A549 (cell line): ENCODE data around the gene RAP1GAP2. TPM values are rescaled to one million over a fixed set of nuclear protein-coding genes. Genes with fewer than 3 reads are reported as not detected.

Experiments
- ATAC-seq, 2 experiments: fragments of 200-7000 bp in 1 of 2; fragments of >200 bp in 1 of 2; cut with Nextera tagmentation in 1 of 2; cut with Tn5 transposase in 1 of 2; 3 replicates each; pipeline versions ENCODE4 v1.8.0 to v1.9.1; 2018 to 2020; ENCODE audit warnings: mild to moderate bottlenecking in 1 of 2, moderate library complexity in 1 of 2
- CTCF ChIA-PET: fragments of 300-600 bp; sonication (Branson Sonifier 250); formaldehyde crosslinking; extraction: SDS; loops from one replicate; lab custom pipeline; 2021; ENCODE audit warnings: antibody characterized with exemption, inconsistent platforms; lab: Yijun Ruan, JAX
- POLR2A ChIA-PET: fragments of 350-600 bp; formaldehyde crosslinking; extraction: SDS; loops from one replicate; lab custom pipeline; 2021; ENCODE audit warnings: antibody characterized with exemption, inconsistent platforms; lab: Yijun Ruan, JAX
- DNase-seq, 2 experiments: peaks; one replicate each; pipeline versions ENCODE4 v3.0.0 to v3.0.0-alpha.2; 2011 to 2016; ENCODE audit warnings: low read depth in 1 of 2, low spot score in 1 of 2
- FAIRE-seq: peaks from 2 replicates; lab custom pipeline; 2011; peaks lifted over from hg19 to GRCh38; lab: Jason Lieb, UNC
- H3K27ac ChIP-seq, 2 experiments: fragments of >200 bp; sonication (Bioruptor Twin); formaldehyde crosslinking; 3 replicates each; pipeline ENCODE4 v1.5.1; 2016 to 2017
- H3K4me1 ChIP-seq: fragments of >200 bp; sonication (Bioruptor Twin); formaldehyde crosslinking; 3 replicates; pipeline ENCODE4 v1.6.1; 2016
- H3K4me2 ChIP-seq: fragments of >200 bp; sonication (Bioruptor Twin); formaldehyde crosslinking; 3 replicates; pipeline ENCODE4 v1.6.1; 2016
- H3K4me3 ChIP-seq: fragments of >200 bp; sonication (Bioruptor Twin); formaldehyde crosslinking; 3 replicates; pipeline ENCODE4 v1.5.1; 2016
- H3K9me3 ChIP-seq: fragments of >200 bp; sonication (Bioruptor Twin); formaldehyde crosslinking; 3 replicates; pipeline ENCODE4 v1.6.1; 2016
- CBX2 ChIP-seq: fragments of 200-600 bp; sonication (generic); IDR thresholded peaks from 2 replicates; pipeline ENCODE4 v1.6.1; 2016; ENCODE audit warnings: low read depth, mild to moderate bottlenecking, borderline replicate concordance
- CEBPB ChIP-seq, 2 experiments: fragments of >200 bp in 1 of 2; sonication (Bioruptor Twin) in 1 of 2; formaldehyde crosslinking in 1 of 2; IDR thresholded peaks; 2 replicates each; pipeline ENCODE4 v1.6.1; 2012 to 2016
- EHF ChIP-seq: fragments of 250-450 bp; sonication (Bioruptor Pico); IDR thresholded peaks from 2 replicates; pipeline ENCODE4 v1.5.0; 2020; ENCODE audit warnings: mild to moderate bottlenecking
- ESRRA ChIP-seq: fragments of 150-350 bp; IDR thresholded peaks from 2 replicates; pipeline ENCODE4 v1.6.1; 2014; ENCODE audit warnings: mild to moderate bottlenecking, low read length, borderline replicate concordance
- FOSL2 ChIP-seq, 2 experiments: fragments of 450-650 bp in 1 of 2; fragments of >200 bp in 1 of 2; sonication (Bioruptor Twin) in 1 of 2; formaldehyde crosslinking; IDR thresholded peaks; 2 replicates each; pipeline versions ENCODE4 v1.5.0 to v1.6.1; 2016 to 2020; ENCODE audit warnings: mild to moderate bottlenecking in 1 of 2, moderate library complexity in 1 of 2
- FOXS1 ChIP-seq: fragments of 250-450 bp; sonication (Bioruptor Pico); IDR thresholded peaks from 2 replicates; pipeline ENCODE4 v1.5.0; 2020; ENCODE audit warnings: mild to moderate bottlenecking, moderate library complexity
- HEYL ChIP-seq: fragments of 250-450 bp; sonication (Bioruptor Pico); IDR thresholded peaks from 2 replicates; pipeline ENCODE4 v1.8.0; 2021; ENCODE audit warnings: mild to moderate bottlenecking, moderate library complexity
- HOXA7 ChIP-seq: fragments of 250-450 bp; sonication (Bioruptor Pico); IDR thresholded peaks from 2 replicates; pipeline ENCODE4 v1.5.0; 2020; ENCODE audit warnings: mild to moderate bottlenecking, moderate library complexity
- HOXB5 ChIP-seq: fragments of 250-450 bp; sonication (Bioruptor Pico); IDR thresholded peaks from 2 replicates; pipeline ENCODE4 v1.5.0; 2020; ENCODE audit warnings: mild to moderate bottlenecking, moderate library complexity
- MAZ ChIP-seq: fragments of 150-350 bp; IDR thresholded peaks from 2 replicates; pipeline ENCODE4 v1.6.1; 2014; ENCODE audit warnings: antibody characterized with exemption, low read depth, low read length, borderline replicate concordance
- MYC ChIP-seq: IDR thresholded peaks from 2 replicates; pipeline ENCODE4 v1.6.1; 2012; ENCODE audit warnings: mild to moderate bottlenecking, inconsistent platforms, low read length, improper control_type of control experiment, borderline replicate concordance
- NPAS2 ChIP-seq: fragments of 250-450 bp; sonication (Bioruptor Pico); IDR thresholded peaks from 2 replicates; pipeline ENCODE4 v1.8.0; 2022; ENCODE audit warnings: mild to moderate bottlenecking, moderate library complexity, borderline replicate concordance
- POLR2A ChIP-seq: IDR thresholded peaks from 2 replicates; pipeline ENCODE4 v1.6.1; 2012; ENCODE audit warnings: mild to moderate bottlenecking, low read length
- POLR2AphosphoS2 ChIP-seq: conservative IDR thresholded peaks from 2 replicates; pipeline ENCODE4 v1.6.1; 2012; ENCODE audit warnings: low read length, improper control_type of control experiment, inconsistent platforms
- RARB ChIP-seq: fragments of 250-450 bp; sonication (Bioruptor Pico); IDR thresholded peaks from 2 replicates; pipeline ENCODE4 v1.8.0; 2021; ENCODE audit warnings: mild to moderate bottlenecking, moderate library complexity
- SREBF2 ChIP-seq: fragments of 450-650 bp; IDR thresholded peaks from 2 replicates; pipeline ENCODE4 v1.6.1; 2014; ENCODE audit warnings: mild to moderate bottlenecking, moderate library complexity
- TFCP2L1 ChIP-seq: fragments of 250-450 bp; sonication (Bioruptor Pico); IDR thresholded peaks from 2 replicates; pipeline ENCODE4 v1.5.0; 2021; ENCODE audit warnings: mild to moderate bottlenecking
- TP53 ChIP-seq: fragments of 250-450 bp; sonication (Bioruptor Pico); IDR thresholded peaks from 2 replicates; pipeline ENCODE4 v1.5.0; 2021; ENCODE audit warnings: mild to moderate bottlenecking, moderate library complexity
- ZNF302 ChIP-seq: fragments of 250-450 bp; sonication (Bioruptor Pico); IDR thresholded peaks from 2 replicates; pipeline ENCODE4 v1.9.0; 2021; ENCODE audit warnings: inconsistent platforms, mild to moderate bottlenecking, moderate library complexity
- WGBS: methylation state at CpG from one replicate; pipeline ENCODE4 v1.1.6; 2017; ENCODE audit errors: missing lambda C conversion rate; 5-methylcytosine and 5-hydroxymethylcytosine counted together
- polyA plus RNA-seq, 4 experiments: library from polyadenylated mRNA; depleted of rRNA in 3 of 4; stranded (reverse); fragments of >200 nt; fragmentation: RNase III in 1 of 4; extraction: RNeasy Plus Mini Kit Qiagen cat#74134 plus additional on column Dnase treatment in 1 of 4; gene quantifications; 2 replicates in 3 of 4; 3 replicates in 1 of 4; pipeline ENCODE4 v1.2.3, GENCODE V29; 2011 to 2017
- TF ChIP-seq, protein P1 (sequence below): IDR thresholded peaks from 2 replicates; pipeline ENCODE4 v1.6.1; 2012
- TF ChIP-seq, protein P2 (sequence below): fragments of 200-600 bp; sonication (generic); IDR thresholded peaks from 2 replicates; pipeline ENCODE4 v1.6.1; 2016; ENCODE audit warnings: antibody characterized with exemption, mild to moderate bottlenecking, moderate library complexity
- TF ChIP-seq, protein P3 (sequence below): fragments of >200 bp; sonication (Bioruptor Twin); formaldehyde crosslinking; IDR thresholded peaks from 3 replicates; pipeline ENCODE4 v1.5.1; 2016

Gene RAP1GAP2
- polyA plus RNA-seq, 2 of the 4 experiments (the other 2 are of a cell fraction), result 8.3 to 20.8 TPM

DNA sequence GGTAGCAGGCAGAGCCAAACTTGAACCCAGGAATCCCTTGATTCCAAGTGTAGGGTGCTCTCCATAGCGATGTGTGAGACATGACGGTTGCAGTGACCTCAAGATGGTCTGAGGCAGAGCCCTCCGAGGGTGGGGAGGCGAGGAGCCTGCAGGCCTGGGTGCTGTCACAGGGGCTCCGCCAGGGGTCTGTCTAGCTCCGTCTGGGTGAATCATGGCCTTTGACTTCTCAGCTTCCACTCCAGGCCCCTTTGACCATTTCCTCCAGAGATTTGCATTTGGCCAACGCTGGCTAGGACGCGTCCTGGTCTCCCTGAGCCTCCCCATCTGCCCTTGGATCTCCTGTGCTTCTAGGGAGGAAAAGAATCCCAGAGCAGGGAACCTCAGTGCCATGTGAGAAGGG lies 104.6 kb downstream of the RAP1GAP2 start:
- H3K4me2 ChIP-seq, result no peak overlapping the region
- no peak overlapping the region for H3K4me3 ChIP-seq
- ChIA-PET CTCF (interaction anchor here (1.5 to 1.9 kb wide), 2 partner anchors 13 to 15 kb away, joined by 5 read pairs; no protein-coding TSS in a partner anchor), POLR2A (no interaction called here)
- ATAC-seq (no peak), DNase-seq (no peak), FAIRE-seq (no peak)
- 96% methylated on average over 9 of the region's 9 CpGs for WGBS
- no peak for TF ChIP-seq EHF
- no peak for TF ChIP-seq MAZ
- TF ChIP-seq TFCP2L1 (CRISPR knock-in tag), result no peak
- TF ChIP-seq POLR2A, result no peak
- TF ChIP-seq ZNF302, result no peak
- no peak for TF ChIP-seq NPAS2 (CRISPR knock-in tag)
- TF ChIP-seq CEBPB (IDR thresholded peaks at IDR 0.05), result no peak
- no peak for TF ChIP-seq MYC
- no peak overlapping the region for H3K27ac ChIP-seq
- H3K9me3 ChIP-seq, result no peaks in the 10 kb centered on the region
- H3K4me1 ChIP-seq, result peaks cover 5% of the 10 kb centered on the region; the same call in 1 of the 3 replicates

DNA sequence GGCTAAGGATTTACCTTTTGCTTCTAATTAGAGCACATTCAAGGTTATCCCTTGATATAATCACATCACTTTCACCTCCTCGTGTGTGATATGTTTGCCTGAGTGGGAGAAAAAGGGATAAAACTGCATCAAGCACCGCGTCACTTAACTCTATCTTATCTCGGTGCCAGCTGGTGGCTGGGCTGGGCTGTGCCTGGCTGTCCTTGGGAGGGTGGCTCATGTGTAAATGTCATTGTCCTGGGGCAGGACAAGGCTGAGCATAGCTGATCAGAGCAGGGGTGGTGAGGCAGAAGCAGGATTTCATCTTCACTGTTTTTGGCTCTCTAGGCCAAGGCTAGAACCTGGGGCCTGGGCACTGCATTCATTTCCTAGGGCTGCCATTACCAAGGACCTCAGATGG lies 105.3 kb downstream of the RAP1GAP2 start:
- no peak for FAIRE-seq

DNA sequence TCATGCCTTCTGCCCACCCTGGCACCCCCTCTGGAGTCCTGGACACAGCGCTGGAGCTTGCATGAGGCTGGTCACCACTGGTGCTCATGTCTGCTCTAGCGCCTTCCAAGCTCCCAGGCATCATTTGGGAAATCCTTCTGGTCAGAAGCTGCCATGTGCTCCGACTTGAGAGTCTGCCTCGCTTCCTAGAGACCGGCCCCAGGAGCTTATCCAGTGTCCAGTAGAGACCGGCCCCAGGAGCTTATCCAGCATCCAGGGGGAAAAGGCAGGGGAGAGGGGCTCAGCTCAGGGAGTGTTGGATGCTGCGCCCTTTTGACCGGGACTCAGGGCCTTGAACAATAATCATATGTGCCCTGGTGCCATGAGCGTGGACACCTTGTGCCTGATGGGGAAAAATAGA lies 106.3 kb downstream of the RAP1GAP2 start:
- no peak for FAIRE-seq
- ATAC-seq, result no peak; a peak in 1 of 6 replicates
- Histone ChIP-seq H3K4me3 (no peak overlapping the region), H3K4me2 (no peak overlapping the region), H3K4me1 (peaks cover 5% of the 10 kb centered on the region; the same call in 1 of the 3 replicates), H3K27ac (no peak overlapping the region)
- no peak for DNase-seq
- WGBS, result 80% methylated on average over 9 of the region's 9 CpGs
- TF ChIP-seq TP53 (CRISPR knock-in tag) (no peak), POLR2A (no peak), TFCP2L1 (CRISPR knock-in tag) (no peak), ESRRA (no peak), EHF (no peak), ZNF302 (no peak), HOXA7 (CRISPR knock-in tag) (no peak)
- TF ChIP-seq, protein P1, sequence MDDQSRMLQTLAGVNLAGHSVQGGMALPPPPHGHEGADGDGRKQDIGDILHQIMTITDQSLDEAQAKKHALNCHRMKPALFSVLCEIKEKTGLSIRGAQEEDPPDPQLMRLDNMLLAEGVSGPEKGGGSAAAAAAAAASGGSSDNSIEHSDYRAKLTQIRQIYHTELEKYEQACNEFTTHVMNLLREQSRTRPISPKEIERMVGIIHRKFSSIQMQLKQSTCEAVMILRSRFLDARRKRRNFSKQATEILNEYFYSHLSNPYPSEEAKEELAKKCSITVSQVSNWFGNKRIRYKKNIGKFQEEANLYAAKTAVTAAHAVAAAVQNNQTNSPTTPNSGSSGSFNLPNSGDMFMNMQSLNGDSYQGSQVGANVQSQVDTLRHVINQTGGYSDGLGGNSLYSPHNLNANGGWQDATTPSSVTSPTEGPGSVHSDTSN, result no peak
- TF ChIP-seq, all 56 proteins: peak for 0
- CTCF ChIA-PET, result interaction anchor here (0.6 to 2.7 kb wide), 7 partner anchors 15 to 110 kb away, joined by 3 to 15 read pairs (median 3); no protein-coding TSS in a partner anchor
- H3K9me3 ChIP-seq, result no peaks in the 10 kb centered on the region
- POLR2A ChIA-PET, result no interaction called here

More for the DNA sequence above, 105.3 kb downstream of the RAP1GAP2 start:
- H3K4me2 ChIP-seq, result no peak overlapping the region
- H3K9me3 ChIP-seq, result no peaks in the 10 kb centered on the region
- no peak overlapping the region for H3K4me3 ChIP-seq
- CTCF ChIA-PET, result interaction anchor here (1.5 to 2.7 kb wide), 4 partner anchors 12 to 111 kb away, joined by 5 to 14 read pairs (median 6); no protein-coding TSS in a partner anchor
- peaks cover 5% of the 10 kb centered on the region; the same call in 1 of the 3 replicates for H3K4me1 ChIP-seq
- H3K27ac ChIP-seq, result no peak overlapping the region
- POLR2A ChIA-PET, result no interaction called here
- WGBS, result 82% methylated on average over 4 of the region's 4 CpGs
- no peak for ATAC-seq
- TF ChIP-seq, protein P2, sequence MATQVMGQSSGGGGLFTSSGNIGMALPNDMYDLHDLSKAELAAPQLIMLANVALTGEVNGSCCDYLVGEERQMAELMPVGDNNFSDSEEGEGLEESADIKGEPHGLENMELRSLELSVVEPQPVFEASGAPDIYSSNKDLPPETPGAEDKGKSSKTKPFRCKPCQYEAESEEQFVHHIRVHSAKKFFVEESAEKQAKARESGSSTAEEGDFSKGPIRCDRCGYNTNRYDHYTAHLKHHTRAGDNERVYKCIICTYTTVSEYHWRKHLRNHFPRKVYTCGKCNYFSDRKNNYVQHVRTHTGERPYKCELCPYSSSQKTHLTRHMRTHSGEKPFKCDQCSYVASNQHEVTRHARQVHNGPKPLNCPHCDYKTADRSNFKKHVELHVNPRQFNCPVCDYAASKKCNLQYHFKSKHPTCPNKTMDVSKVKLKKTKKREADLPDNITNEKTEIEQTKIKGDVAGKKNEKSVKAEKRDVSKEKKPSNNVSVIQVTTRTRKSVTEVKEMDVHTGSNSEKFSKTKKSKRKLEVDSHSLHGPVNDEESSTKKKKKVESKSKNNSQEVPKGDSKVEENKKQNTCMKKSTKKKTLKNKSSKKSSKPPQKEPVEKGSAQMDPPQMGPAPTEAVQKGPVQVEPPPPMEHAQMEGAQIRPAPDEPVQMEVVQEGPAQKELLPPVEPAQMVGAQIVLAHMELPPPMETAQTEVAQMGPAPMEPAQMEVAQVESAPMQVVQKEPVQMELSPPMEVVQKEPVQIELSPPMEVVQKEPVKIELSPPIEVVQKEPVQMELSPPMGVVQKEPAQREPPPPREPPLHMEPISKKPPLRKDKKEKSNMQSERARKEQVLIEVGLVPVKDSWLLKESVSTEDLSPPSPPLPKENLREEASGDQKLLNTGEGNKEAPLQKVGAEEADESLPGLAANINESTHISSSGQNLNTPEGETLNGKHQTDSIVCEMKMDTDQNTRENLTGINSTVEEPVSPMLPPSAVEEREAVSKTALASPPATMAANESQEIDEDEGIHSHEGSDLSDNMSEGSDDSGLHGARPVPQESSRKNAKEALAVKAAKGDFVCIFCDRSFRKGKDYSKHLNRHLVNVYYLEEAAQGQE, result no peak
- TF ChIP-seq FOSL2 (IDR thresholded peaks at IDR 0.05) (no peak), FOSL2 (CRISPR knock-in tag; IDR thresholded peaks at IDR 0.05) (no peak), MAZ (no peak), FOXS1 (CRISPR knock-in tag) (no peak), POLR2AphosphoS2 (no peak), CEBPB (IDR thresholded peaks at IDR 0.05) (no peak), CBX2 (no peak), HOXA7 (CRISPR knock-in tag) (no peak), EHF (no peak), SREBF2 (no peak), HOXB5 (CRISPR knock-in tag) (no peak), RARB (CRISPR knock-in tag) (no peak), HEYL (CRISPR knock-in tag) (no peak)
- TF ChIP-seq, protein P3, sequence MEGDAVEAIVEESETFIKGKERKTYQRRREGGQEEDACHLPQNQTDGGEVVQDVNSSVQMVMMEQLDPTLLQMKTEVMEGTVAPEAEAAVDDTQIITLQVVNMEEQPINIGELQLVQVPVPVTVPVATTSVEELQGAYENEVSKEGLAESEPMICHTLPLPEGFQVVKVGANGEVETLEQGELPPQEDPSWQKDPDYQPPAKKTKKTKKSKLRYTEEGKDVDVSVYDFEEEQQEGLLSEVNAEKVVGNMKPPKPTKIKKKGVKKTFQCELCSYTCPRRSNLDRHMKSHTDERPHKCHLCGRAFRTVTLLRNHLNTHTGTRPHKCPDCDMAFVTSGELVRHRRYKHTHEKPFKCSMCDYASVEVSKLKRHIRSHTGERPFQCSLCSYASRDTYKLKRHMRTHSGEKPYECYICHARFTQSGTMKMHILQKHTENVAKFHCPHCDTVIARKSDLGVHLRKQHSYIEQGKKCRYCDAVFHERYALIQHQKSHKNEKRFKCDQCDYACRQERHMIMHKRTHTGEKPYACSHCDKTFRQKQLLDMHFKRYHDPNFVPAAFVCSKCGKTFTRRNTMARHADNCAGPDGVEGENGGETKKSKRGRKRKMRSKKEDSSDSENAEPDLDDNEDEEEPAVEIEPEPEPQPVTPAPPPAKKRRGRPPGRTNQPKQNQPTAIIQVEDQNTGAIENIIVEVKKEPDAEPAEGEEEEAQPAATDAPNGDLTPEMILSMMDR, result no peak
- no peak for DNase-seq
